ENCODE data around the gene PSD. TPM values are rescaled to one million over a fixed set of nuclear protein-coding genes. Genes with fewer than 3 reads are reported as not detected.

Gene PSD
- total and polyA plus RNA-seq, 9 of the 15 experiments (the other 6 are each of a cell fraction or from before 2014, with no cell fraction given), result 0.11 to 1.7 (median 0.54) TPM; not detected in 2

- Histone ChIP-seq H2AFZ (ENCODE audit: low read depth, low read length) (no peak overlapping the region), H3K79me2 (ENCODE audit: control insufficient read depth, insufficient read depth, low read length) (peaks cover 44% of the 10 kb centered on the region), H3K9me3 (replicated peaks; ENCODE audit: control insufficient read depth, insufficient read depth, low read depth, low read length) (no peaks in the 10 kb centered on the region), H3K27me3 (ENCODE audit: control insufficient read depth in 2 of 2, insufficient read depth in 2 of 2, low read length in 2 of 2) (no peaks in the 10 kb centered on the region), H3K4me3 (peak overlapping the region; percentile 80), H4K20me1 (replicated peaks; ENCODE audit: control insufficient read depth, insufficient read depth, low read length) (peaks cover 4% of the 10 kb centered on the region), H3K4me1 (replicated peaks in 1 of 2; ENCODE audit: control insufficient read depth in 2 of 2, insufficient read depth in 2 of 2, low read length in 2 of 2) (peaks cover 29 to 37% of the 10 kb centered on the region in 2 experiments), H3K27ac (ENCODE audit: extremely low read depth, low read depth, low read length) (no peak overlapping the region; the same call in 2 of the 3 replicates), H3K4me2 (ENCODE audit: insufficient read depth, low read length) (peak overlapping the region; percentile 85), H3K9me1 (ENCODE audit: control insufficient read depth, insufficient read depth, low read length) (no peaks in the 10 kb centered on the region), H3K36me3 (ENCODE audit: control insufficient read depth, insufficient read depth, low read length) (peaks cover 10% of the 10 kb centered on the region; the same call in 2 of the 3 replicates), H3K9ac (ENCODE audit: insufficient read depth in 1 of 2, low read depth in 2 of 2, low read length in 2 of 2) (peak overlapping the region; percentile 58 to 85; a peak in 3 of 4 replicates)
- FAIRE-seq, result no peak
- 7% methylated on average over 3 of the region's 3 CpGs for WGBS (ENCODE audit: insufficient coverage, low coverage, missing lambda C conversion rate)
- no TSS peak for BruUV-seq (replicated peaks)
- intact Hi-C loops (cut with micrococcal nuclease) (no loop called here), in situ Hi-C loops (cut with MboI) (loop anchor here (25.0 kb wide), 1 partner anchor 600 kb away; the partner anchor contains the start of gene KCNIP2)
- CTCF ChIA-PET (ENCODE audit: low intra/inter-chr PET ratio), result no interaction called here
- TF ChIP-seq, protein P1, sequence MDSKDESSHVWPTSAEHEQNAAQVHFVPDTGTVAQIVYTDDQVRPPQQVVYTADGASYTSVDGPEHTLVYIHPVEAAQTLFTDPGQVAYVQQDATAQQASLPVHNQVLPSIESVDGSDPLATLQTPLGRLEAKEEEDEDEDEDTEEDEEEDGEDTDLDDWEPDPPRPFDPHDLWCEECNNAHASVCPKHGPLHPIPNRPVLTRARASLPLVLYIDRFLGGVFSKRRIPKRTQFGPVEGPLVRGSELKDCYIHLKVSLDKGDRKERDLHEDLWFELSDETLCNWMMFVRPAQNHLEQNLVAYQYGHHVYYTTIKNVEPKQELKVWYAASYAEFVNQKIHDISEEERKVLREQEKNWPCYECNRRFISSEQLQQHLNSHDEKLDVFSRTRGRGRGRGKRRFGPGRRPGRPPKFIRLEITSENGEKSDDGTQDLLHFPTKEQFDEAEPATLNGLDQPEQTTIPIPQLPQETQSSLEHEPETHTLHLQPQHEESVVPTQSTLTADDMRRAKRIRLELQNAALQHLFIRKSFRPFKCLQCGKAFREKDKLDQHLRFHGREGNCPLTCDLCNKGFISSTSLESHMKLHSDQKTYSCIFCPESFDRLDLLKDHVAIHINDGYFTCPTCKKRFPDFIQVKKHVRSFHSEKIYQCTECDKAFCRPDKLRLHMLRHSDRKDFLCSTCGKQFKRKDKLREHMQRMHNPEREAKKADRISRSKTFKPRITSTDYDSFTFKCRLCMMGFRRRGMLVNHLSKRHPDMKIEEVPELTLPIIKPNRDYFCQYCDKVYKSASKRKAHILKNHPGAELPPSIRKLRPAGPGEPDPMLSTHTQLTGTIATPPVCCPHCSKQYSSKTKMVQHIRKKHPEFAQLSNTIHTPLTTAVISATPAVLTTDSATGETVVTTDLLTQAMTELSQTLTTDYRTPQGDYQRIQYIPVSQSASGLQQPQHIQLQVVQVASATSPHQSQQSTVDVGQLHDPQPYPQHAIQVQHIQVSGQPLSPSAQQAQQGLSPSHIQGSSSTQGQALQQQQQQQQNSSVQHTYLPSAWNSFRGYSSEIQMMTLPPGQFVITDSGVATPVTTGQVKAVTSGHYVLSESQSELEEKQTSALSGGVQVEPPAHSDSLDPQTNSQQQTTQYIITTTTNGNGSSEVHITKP (IDR thresholded peaks at IDR 0.05; ENCODE audit: partially characterized antibody), result peak; percentile 32
- peak; percentile 83 for TF ChIP-seq NFIC (IDR thresholded peaks at IDR 0.05)
- TF ChIP-seq TEAD4 (IDR thresholded peaks at IDR 0.05; ENCODE audit: low read length), result no peak
- TF ChIP-seq TEAD4 (CRISPR knock-in tag; IDR thresholded peaks at IDR 0.05; ENCODE audit: borderline replicate concordance), result no peak
- peak; percentile 90 for TF ChIP-seq ZNF121 (CRISPR knock-in tag; conservative IDR thresholded peaks at IDR 0.05)
- TF ChIP-seq MTA1 (IDR thresholded peaks at IDR 0.05; ENCODE audit: borderline replicate concordance), result no peak
- no peak for ATAC-seq
- no peak for DNase-seq (ENCODE audit: extremely low read depth in 1 of 4, low spot score in 3 of 4)
- POLR2A ChIA-PET, result interaction anchor here (0.6 to 3.3 kb wide), 4 partner anchors 13 to 34 kb away, joined by 3 to 34 read pairs (median 10); partner anchors contain the start of genes C10orf95 and FBXL15
Measured at GRCh38 chr10:102437515-102437914, 18.9 kb upstream of the PSD start.
